GM21390 (cell line): ENCODE measurements around the gene AIP.

Experiments used
- ATAC-seq: cut with Tn5 transposase; IDR thresholded peaks from one replicate; pipeline ENCODE4 v1.9.1; 2021; ENCODE audit not compliant: unreplicated experiment

Gene AIP

GRCh38 chr11:67492801-67493547 is 10.1 kb downstream of the AIP start:
- ATAC-seq = no peak

GRCh38 chr11:67493548-67494370 is 10.9 kb downstream of the AIP start:
- ATAC-seq = no peak

- no peak for ATAC-seq
Observed at GRCh38 chr11:67494371-67495233, 11.8 kb downstream of the AIP start.

GRCh38 chr11:67495234-67496005 is 12.6 kb downstream of the AIP start:
- ATAC-seq = no peak

- no peak for ATAC-seq
Observed at GRCh38 chr11:67496113-67496512, 13.3 kb downstream of the AIP start.

- ATAC-seq = no peak
Observed at GRCh38 chr11:67497656-67498291, 14.9 kb downstream of the AIP start.

GRCh38 chr11:67498544-67498972 is 15.7 kb downstream of the AIP start:
- no peak for ATAC-seq

- ATAC-seq = no peak
Observed at GRCh38 chr11:67499808-67500483, 17.1 kb downstream of the AIP start.

- ATAC-seq = no peak
Observed at GRCh38 chr11:67500484-67500821, 17.6 kb downstream of the AIP start.

GRCh38 chr11:67500831-67501715 is 18.2 kb downstream of the AIP start:
- ATAC-seq = no peak

GRCh38 chr11:67501854-67502253 is 19.0 kb downstream of the AIP start:
- ATAC-seq = no peak

- ATAC-seq = no peak
Observed at GRCh38 chr11:67502328-67502979, 19.6 kb downstream of the AIP start.

GRCh38 chr11:67503119-67504004 is 20.5 kb downstream of the AIP start:
- no peak for ATAC-seq

- ATAC-seq = no peak
Observed at GRCh38 chr11:67504005-67504949, 21.5 kb downstream of the AIP start.

GRCh38 chr11:67504950-67505581 is 22.2 kb downstream of the AIP start, which contains the start of gene PITPNM1:
Gene PITPNM1 (minus strand): TSS chr11:67505363. CDS start chr11:67504180, 1,183 bp downstream.
- no peak for ATAC-seq
